BLaER1 (cell line): ENCODE measurements around the gene CIDEB.
A peak's percentile ranks its signal among the peaks of the same experiment; 100 is the strongest.

Experiments
- H3K27ac ChIP-seq: shearing (Covaris generic); formaldehyde crosslinking; 2 replicates; pipeline ENCODE4 v1.8.1; 2022
- H3K27me3 ChIP-seq: shearing (Covaris generic); formaldehyde crosslinking; 2 replicates; pipeline ENCODE4 v1.8.1; 2022
- H3K36me3 ChIP-seq: shearing (Covaris generic); formaldehyde crosslinking; 2 replicates; pipeline ENCODE4 v1.8.1; 2022
- H3K4me1 ChIP-seq: shearing (Covaris generic); formaldehyde crosslinking; 2 replicates; pipeline ENCODE4 v1.8.1; 2022
- H3K4me2 ChIP-seq: shearing (Covaris generic); formaldehyde crosslinking; 2 replicates; pipeline ENCODE4 v1.8.1; 2022
- H3K4me3 ChIP-seq: shearing (Covaris generic); formaldehyde crosslinking; 2 replicates; pipeline ENCODE4 v1.8.1; 2022
- H3K9ac ChIP-seq: shearing (Covaris generic); formaldehyde crosslinking; 2 replicates; pipeline ENCODE4 v1.8.1; 2022
- H3K9me3 ChIP-seq: shearing (Covaris generic); formaldehyde crosslinking; 2 replicates; pipeline ENCODE4 v1.8.1; 2022
- H4K20me1 ChIP-seq: shearing (Covaris generic); formaldehyde crosslinking; 2 replicates; pipeline ENCODE4 v1.8.1; 2022
- Cebpa-rat ChIP-seq: shearing (Covaris generic); IDR thresholded peaks from 2 replicates; pipeline ENCODE4 v1.8.1; 2022

CIDEB gene

DNA sequence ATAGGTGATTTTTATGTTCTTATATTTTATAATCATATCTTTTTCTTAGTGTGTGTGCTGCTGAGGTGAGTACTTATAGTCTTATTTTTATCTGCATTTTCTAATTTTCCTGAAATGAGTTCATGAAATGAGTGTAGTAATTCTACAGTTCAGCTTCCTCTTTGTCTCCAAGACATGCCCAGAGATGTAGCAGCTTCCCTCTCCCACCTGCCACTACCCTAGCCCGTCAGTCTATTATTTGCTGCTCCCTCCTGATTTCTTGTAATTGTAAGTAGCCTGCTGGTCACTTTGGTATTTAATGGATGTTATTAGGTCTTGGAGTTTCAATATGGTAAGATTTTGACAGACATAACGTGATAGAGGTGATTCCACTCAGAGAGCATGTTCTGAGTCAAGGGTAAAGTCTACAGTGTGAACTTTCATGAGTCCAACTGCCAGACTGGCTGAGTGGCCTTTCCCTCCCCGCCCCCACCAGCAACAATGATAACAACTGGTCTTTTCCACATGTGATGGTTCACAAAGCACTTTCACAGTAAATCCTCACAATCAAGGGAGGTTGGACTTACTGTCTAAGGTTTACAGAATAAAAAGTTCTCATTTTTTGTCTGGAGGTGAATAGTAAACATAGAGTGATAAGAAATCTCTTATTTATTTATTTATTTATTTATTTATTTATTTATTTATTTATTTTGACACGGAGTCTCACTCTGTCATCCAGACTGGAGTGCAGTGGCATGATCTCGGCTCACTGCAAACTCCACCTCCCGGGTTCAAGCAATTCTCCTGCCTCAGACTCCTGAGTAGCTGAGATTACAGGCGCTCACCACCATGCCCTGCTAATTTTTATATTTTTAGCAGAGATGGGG is 36.3 kb upstream of the CIDEB start:
- Histone ChIP-seq H3K4me2 (no peak overlapping the region), H4K20me1 (no peaks in the 10 kb centered on the region), H3K4me1 (peaks cover 10% of the 10 kb centered on the region), H3K9me3 (peaks cover 5% of the 10 kb centered on the region; the same call in 1 of the 2 replicates), H3K27me3 (peaks cover 24% of the 10 kb centered on the region), H3K27ac (no peak overlapping the region), H3K4me3 (no peak overlapping the region), H3K9ac (no peak overlapping the region), H3K36me3 (no peaks in the 10 kb centered on the region)
- TF ChIP-seq Cebpa-rat = no peak

DNA sequence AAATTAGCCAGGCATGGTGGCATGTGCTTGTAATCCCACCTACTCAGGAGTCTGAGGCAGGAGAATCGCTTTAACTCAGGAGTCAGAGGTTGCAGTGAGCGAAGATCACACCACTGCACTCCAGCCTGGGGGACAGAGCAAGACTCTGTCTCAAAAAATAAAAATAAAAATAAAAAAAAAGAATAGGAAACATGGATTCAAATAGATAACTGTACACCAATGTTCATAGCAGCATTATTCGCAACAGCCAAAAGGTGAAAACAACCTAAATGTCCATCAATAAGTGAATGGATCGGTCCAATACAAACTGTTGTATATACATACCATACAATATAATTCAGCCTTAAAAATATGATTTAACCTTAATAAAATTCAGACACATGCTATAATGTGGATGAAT is 35.1 kb upstream of the CIDEB start:
- no peaks in the 10 kb centered on the region for H4K20me1 ChIP-seq
- no peak overlapping the region for H3K9ac ChIP-seq
- no peak for TF ChIP-seq Cebpa-rat
- peaks cover 35% of the 10 kb centered on the region for H3K27me3 ChIP-seq
- peaks cover 14% of the 10 kb centered on the region for H3K4me1 ChIP-seq
- H3K9me3 ChIP-seq = peaks cover 8% of the 10 kb centered on the region; the same call in 1 of the 2 replicates
- H3K27ac ChIP-seq = no peak overlapping the region
- H3K4me3 ChIP-seq = no peak overlapping the region
- H3K4me2 ChIP-seq = no peak overlapping the region
- no peaks in the 10 kb centered on the region for H3K36me3 ChIP-seq

DNA sequence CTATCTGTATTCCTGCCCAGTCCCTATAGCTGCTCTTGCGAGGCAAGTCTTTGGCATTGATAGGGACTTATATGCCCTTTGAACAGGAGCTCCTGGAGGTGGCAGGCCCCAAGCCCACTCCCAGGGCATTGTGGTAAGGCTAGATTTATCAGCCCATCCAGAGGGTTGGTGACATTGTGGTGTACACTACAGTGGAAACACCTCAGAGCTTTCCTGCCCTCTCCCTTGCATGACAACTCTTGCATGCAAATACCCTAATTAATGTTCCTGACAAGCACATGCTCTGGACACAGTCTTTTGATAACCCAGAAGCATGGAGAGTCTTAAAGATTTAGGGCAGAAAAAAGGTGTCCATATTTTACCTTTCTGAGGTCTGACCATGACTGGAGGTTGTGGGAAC is 32.8 kb upstream of the CIDEB start:
- Histone ChIP-seq H3K4me2 (no peak overlapping the region), H3K4me3 (no peak overlapping the region), H4K20me1 (0 out of 2 replicates have a peak, but pooled peaks cover 2% of the 10 kb centered on the region), H3K9ac (no peak overlapping the region), H3K27ac (no peak overlapping the region), H3K27me3 (peaks cover 58% of the 10 kb centered on the region), H3K4me1 (peaks cover 22% of the 10 kb centered on the region), H3K36me3 (peaks cover 10% of the 10 kb centered on the region; the same call in 1 of the 2 replicates), H3K9me3 (peaks cover 8% of the 10 kb centered on the region; the same call in 1 of the 2 replicates)
- TF ChIP-seq Cebpa-rat = no peak

DNA sequence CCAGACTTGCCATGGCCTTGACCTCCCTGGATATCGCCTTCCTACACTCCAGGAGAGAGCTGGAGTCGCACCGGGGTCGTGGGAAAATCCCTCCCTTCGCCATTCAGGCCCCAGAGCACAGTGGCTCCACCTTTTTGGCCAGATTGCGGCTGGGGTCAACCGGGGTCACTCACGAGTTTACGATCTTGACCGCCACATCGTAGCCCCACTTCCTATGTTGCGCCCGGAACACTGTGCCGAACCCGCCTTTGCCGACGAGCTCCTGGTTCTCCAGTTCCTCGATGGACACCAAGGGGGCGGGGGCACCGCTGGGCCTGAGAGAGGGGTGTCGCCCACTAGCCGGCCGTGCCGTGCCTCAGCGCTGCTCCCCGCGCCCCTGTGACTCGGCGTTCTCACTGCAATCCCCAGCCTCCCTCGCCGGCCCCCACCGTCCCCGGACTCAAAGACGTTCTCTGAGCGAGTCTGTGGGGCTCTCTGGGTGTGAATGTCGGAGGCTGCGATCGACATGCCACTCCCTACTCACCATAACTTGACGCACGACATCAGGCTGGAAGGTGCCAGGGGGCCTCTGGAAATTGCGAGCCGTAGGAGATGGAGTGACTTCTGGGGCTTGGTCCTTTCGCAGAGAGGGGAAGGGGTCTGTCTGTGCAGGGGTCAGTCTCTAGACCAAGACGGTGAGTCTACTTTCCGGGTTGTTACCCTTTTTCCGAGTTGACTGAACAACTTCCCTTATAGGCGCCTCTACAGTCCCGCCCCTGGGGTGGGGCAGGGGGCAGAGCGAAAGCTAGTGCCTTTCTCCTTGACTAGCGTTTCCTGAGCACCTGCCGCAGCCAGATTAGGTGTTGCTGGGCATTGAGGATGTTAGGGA is 31.7 kb upstream of the CIDEB start, which contains the start of gene RIPK3:
RIPK3 (minus strand) TSS at position 708 of the 868 bp plus-strand sequence; CDS start at position 543, 165 bp downstream.
- Histone ChIP-seq H3K27ac (no peak within 1 kb of the TSS), H3K9me3 (peaks cover 8% of the 10 kb centered on the region; the same call in 1 of the 2 replicates), H3K4me1 (peaks cover 33% of the 10 kb centered on the region), H3K4me3 (peak within 1 kb of the TSS; percentile 62), H3K4me2 (peak within 1 kb of the TSS; percentile 64), H4K20me1 (peaks cover 13% of the 10 kb centered on the region), H3K27me3 (peaks cover 69% of the 10 kb centered on the region), H3K9ac (peak within 1 kb of the TSS; percentile 36), H3K36me3 (peaks cover 10% of the 10 kb centered on the region; the same call in 1 of the 2 replicates)
- TF ChIP-seq Cebpa-rat = no peak

DNA sequence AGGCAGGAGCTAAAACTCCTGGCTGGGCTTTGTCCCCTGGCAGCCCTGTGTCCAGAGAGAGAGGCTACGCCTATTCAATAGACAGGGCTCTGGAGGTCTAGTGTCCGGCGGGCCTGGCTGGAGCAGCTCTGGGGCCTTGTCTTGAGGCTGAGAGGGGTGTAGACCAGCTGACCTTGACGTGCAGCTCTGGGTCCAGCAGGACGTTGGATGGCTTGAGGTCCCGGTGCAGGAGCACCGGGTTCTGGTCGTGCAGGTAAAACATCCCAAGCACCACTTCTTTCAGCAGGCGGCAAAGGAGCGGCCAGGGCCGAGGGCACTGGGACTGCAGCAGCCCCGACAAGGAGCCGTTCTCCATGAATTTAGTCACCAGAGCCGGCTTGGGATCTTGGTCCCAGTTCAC is 31.1 kb upstream of the CIDEB start:
- Histone ChIP-seq H4K20me1 (peaks cover 20% of the 10 kb centered on the region), H3K4me3 (peak overlapping the region; percentile 62), H3K27ac (no peak overlapping the region), H3K9ac (peak overlapping the region; percentile 36; the same call in 1 of the 2 replicates), H3K27me3 (peaks cover 76% of the 10 kb centered on the region), H3K36me3 (peaks cover 10% of the 10 kb centered on the region; the same call in 1 of the 2 replicates), H3K9me3 (peaks cover 8% of the 10 kb centered on the region; the same call in 1 of the 2 replicates), H3K4me2 (peak overlapping the region; percentile 64), H3K4me1 (peaks cover 39% of the 10 kb centered on the region)
- no peak for TF ChIP-seq Cebpa-rat

DNA sequence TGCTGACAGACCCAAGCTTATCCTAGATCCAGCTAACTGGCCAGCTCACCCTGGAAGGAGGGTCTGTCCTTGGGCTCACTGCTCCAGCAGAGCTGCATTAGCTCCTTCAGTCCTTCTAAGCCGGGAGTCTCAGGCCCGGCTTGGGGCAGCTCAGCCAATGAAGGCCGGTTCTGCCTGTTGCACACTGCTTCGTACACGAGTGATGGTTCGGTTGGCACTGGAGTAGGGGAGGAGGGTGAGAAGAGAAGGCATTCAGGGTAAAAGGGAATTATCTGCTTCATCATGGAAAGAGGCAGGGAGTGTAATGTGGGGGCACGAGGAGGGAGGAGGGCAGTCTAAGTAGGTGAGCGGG is 30.0 kb upstream of the CIDEB start:
- Histone ChIP-seq H3K36me3 (peaks cover 10% of the 10 kb centered on the region; the same call in 1 of the 2 replicates), H4K20me1 (peaks cover 30% of the 10 kb centered on the region), H3K9ac (no peak overlapping the region), H3K4me3 (no peak overlapping the region), H3K27ac (no peak overlapping the region), H3K27me3 (peaks cover 86% of the 10 kb centered on the region), H3K4me2 (no peak overlapping the region), H3K4me1 (peaks cover 50% of the 10 kb centered on the region), H3K9me3 (peaks cover 8% of the 10 kb centered on the region; the same call in 1 of the 2 replicates)
- no peak for TF ChIP-seq Cebpa-rat

DNA sequence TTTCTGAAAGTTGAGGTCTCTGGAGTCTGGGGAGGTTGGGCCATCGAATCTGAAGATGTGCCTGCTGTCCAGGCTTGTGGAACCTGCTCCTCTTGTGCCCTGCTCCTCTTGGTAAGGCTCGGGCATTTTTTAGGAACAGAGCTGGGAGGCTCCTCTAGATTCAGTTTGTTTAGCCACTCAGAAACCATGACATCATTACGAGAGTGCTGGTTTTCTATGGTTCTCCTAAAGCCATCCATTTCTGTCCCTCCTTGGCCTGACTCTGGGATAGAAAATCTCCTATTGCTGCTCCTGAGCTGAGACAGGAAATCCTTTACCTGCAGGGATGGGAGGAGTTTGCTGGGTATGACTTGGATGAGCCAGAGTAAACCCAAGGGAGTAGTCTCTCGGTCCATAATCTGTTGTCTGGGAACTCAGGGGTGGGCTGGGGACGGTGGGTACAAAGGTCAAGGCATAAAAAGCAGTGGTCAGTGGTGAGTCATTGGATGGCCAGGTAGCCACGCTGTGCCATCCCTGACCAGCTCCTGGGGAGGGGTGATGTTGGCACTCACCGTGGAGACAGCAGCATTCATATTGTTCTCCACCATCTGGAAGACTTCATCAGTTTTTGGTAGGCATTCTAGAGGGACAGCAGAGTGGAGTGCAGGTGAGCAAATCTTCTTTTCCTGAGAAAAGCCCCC is 29.5 kb upstream of the CIDEB start:
- Histone ChIP-seq H3K36me3 (peaks cover 10% of the 10 kb centered on the region; the same call in 1 of the 2 replicates), H3K27me3 (peaks cover 91% of the 10 kb centered on the region), H3K4me1 (peaks cover 55% of the 10 kb centered on the region), H3K4me2 (no peak overlapping the region), H3K9ac (no peak overlapping the region), H3K27ac (no peak overlapping the region), H4K20me1 (peaks cover 35% of the 10 kb centered on the region), H3K9me3 (peaks cover 8% of the 10 kb centered on the region; the same call in 1 of the 2 replicates), H3K4me3 (no peak overlapping the region)
- no peak for TF ChIP-seq Cebpa-rat

DNA sequence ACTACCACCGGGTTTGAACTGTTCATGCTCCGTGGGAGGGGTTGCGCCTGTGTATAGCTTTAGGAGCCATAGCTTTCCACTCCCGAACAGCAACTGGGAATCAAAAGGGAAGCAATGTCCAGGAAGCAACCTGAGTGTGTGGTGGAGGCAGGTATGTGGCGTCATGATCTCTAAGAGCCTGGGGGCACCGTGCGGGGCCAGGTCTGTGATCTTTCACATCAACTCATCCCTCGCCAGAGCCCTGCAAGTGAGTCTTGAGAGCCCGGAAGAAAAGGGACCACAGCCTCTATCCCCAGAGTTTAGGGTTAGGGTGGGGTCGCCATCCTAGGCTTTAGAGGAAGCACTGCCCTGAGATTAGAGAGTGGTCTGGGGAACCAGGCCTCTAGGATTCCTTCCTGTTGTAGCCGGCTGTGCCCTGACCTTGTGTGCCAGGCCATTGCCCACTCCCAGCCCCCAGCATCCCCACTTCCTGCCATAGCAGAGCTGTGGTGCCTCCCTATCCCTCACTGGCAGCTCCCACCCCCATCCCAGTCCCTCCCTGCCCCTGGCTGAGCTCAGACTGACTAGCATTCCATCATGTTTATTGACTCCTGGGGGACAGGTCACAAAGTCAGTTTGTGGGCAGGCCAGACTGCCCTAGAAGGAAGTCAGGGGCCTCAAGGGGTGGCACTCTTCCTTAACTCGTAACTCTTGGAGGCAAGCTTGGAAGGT is 27.8 kb upstream of the CIDEB start:
- 0 out of 2 replicates have a peak overlapping the region, but pooled peaks have one; percentile 58 for H3K4me3 ChIP-seq
- TF ChIP-seq Cebpa-rat = no peak
- no peak overlapping the region for H3K27ac ChIP-seq
- no peak overlapping the region for H3K9ac ChIP-seq
- H4K20me1 ChIP-seq = peaks cover 35% of the 10 kb centered on the region
- H3K36me3 ChIP-seq = peaks cover 10% of the 10 kb centered on the region; the same call in 1 of the 2 replicates
- peaks cover 8% of the 10 kb centered on the region; the same call in 1 of the 2 replicates for H3K9me3 ChIP-seq
- H3K27me3 ChIP-seq = peaks cover 86% of the 10 kb centered on the region
- peak overlapping the region; percentile 48 for H3K4me2 ChIP-seq
- H3K4me1 ChIP-seq = peaks cover 66% of the 10 kb centered on the region
